Mesendoderm (in vitro differentiated cells): ENCODE results near the gene GCN1. TPM values are rescaled to one million over a fixed set of nuclear protein-coding genes. Genes with fewer than 3 reads are reported as not detected.

Experiments
- DNase-seq: peaks from one replicate; pipeline ENCODE4 v3.0.0; 2013
- H2AK5ac ChIP-seq: 2 replicates; pipeline ENCODE4 v1.6.1; 2013; ENCODE audit warnings: low read length, inconsistent platforms
- H2BK120ac ChIP-seq: 2 replicates; pipeline ENCODE4 v1.6.1; 2013; ENCODE audit warnings: low read depth, mild to moderate bottlenecking, low read length, moderate library complexity, mixed read lengths
- H2BK15ac ChIP-seq: replicated peaks from 2 replicates; pipeline ENCODE4 v1.6.1; 2013; ENCODE audit warnings: low read depth, mild to moderate bottlenecking, moderate library complexity
- H2BK5ac ChIP-seq: 2 replicates; pipeline ENCODE4 v1.6.1; 2013; ENCODE audit warnings: low read length, inconsistent platforms
- H3K18ac ChIP-seq: 2 replicates; pipeline ENCODE4 v1.6.1; 2013; ENCODE audit warnings: mild to moderate bottlenecking, low read length, mixed read lengths
- H3K23ac ChIP-seq: one replicate; pipeline ENCODE4 v1.6.1; 2013; ENCODE audit warnings: low read length
- H3K27ac ChIP-seq: 2 replicates; pipeline ENCODE4 v1.5.1; 2013; ENCODE audit warnings: low read depth, mild to moderate bottlenecking, inconsistent platforms, low read length, moderate library complexity
- H3K27me3 ChIP-seq: 2 replicates; pipeline ENCODE4 v1.6.1; 2013; ENCODE audit warnings: low read length, control low read depth, mild to moderate bottlenecking, inconsistent platforms; ENCODE audit not compliant: insufficient read depth, poor library complexity
- H3K36me3 ChIP-seq: 2 replicates; pipeline ENCODE4 v1.6.1; 2013; ENCODE audit warnings: low read length, inconsistent platforms; ENCODE audit not compliant: control insufficient read depth, insufficient read depth
- H3K4ac ChIP-seq: one replicate; pipeline ENCODE4 v1.6.1; 2013; ENCODE audit warnings: low read depth, mild to moderate bottlenecking, low read length, moderate library complexity
- H3K4me1 ChIP-seq: 2 replicates; pipeline ENCODE4 v1.6.1; 2013; ENCODE audit warnings: low read depth, low read length, inconsistent platforms; ENCODE audit not compliant: control insufficient read depth
- H3K4me2 ChIP-seq: 2 replicates; pipeline ENCODE4 v1.6.1; 2013; ENCODE audit warnings: low read length
- H3K4me3 ChIP-seq: 2 replicates; pipeline ENCODE4 v1.5.1; 2013; ENCODE audit warnings: mild to moderate bottlenecking, low read length
- H3K56ac ChIP-seq: one replicate; pipeline ENCODE4 v1.6.1; 2013; ENCODE audit warnings: low read length
- H3K79me1 ChIP-seq: 2 replicates; pipeline ENCODE4 v1.6.1; 2013; ENCODE audit warnings: low read length, inconsistent platforms
- H3K79me2 ChIP-seq: 2 replicates; pipeline ENCODE4 v1.6.1; 2013; ENCODE audit warnings: mild to moderate bottlenecking, low read length; ENCODE audit not compliant: control insufficient read depth, insufficient read depth
- H3K9ac ChIP-seq: 2 replicates; pipeline ENCODE4 v1.6.1; 2013; ENCODE audit warnings: low read length, inconsistent platforms
- H4K5ac ChIP-seq: one replicate; pipeline ENCODE4 v1.6.1; 2013; ENCODE audit warnings: low read length
- H4K8ac ChIP-seq: one replicate; pipeline ENCODE4 v1.6.1; 2013; ENCODE audit warnings: low read depth, mild to moderate bottlenecking, control low read depth, low read length, moderate library complexity
- WGBS: extraction: QIAGEN DNeasy Blood & Tissue Kit; methylation state at CpG from one replicate; pipeline ENCODE4 v1.1.7; 2013; ENCODE audit warnings: low lambda C conversion rate, missing lambda C conversion rate; ENCODE audit not compliant: insufficient coverage; ENCODE audit errors: extremely low coverage; 5-methylcytosine and 5-hydroxymethylcytosine counted together
- polyA plus RNA-seq, 2 experiments: library from polyadenylated mRNA; stranded (reverse); fragments of 200-250 nt; gene quantifications; one replicate each; pipeline ENCODE4 v1.2.3, GENCODE V29; 2013

Gene GCN1
- 33.6 TPM for polyA plus RNA-seq (2013, experiment 1 of 2)
- polyA plus RNA-seq (2013, experiment 2 of 2) = 32.3 TPM

- H3K79me2 ChIP-seq = peaks cover 53% of the 10 kb centered on the region
- peak within 1 kb of the TSS; percentile 51 for H2BK5ac ChIP-seq
- H3K9ac ChIP-seq = peak within 1 kb of the TSS; percentile 53
- H3K18ac ChIP-seq = peak within 1 kb of the TSS; percentile 90
- peaks cover 2% of the 10 kb centered on the region for H3K4me1 ChIP-seq
- H3K27ac ChIP-seq = peak within 1 kb of the TSS; percentile 86
- H3K79me1 ChIP-seq = peaks cover 7% of the 10 kb centered on the region
- H3K4me3 ChIP-seq = peak within 1 kb of the TSS; percentile 42
- WGBS = no CpG with 5 or more reads among the region's 62 CpGs
- H3K36me3 ChIP-seq = peaks cover 17% of the 10 kb centered on the region
- H3K23ac ChIP-seq = no peak within 1 kb of the TSS
- no peak within 1 kb of the TSS for H4K5ac ChIP-seq
- H3K56ac ChIP-seq = peak within 1 kb of the TSS; percentile 93
- no peak within 1 kb of the TSS for H2BK120ac ChIP-seq
- peak within 1 kb of the TSS; percentile 85 for H3K4ac ChIP-seq
- peak within 1 kb of the TSS; percentile 80 for H2AK5ac ChIP-seq
- peak within 1 kb of the TSS; percentile 87 for H4K8ac ChIP-seq
- DNase-seq = peak; percentile 86
- peak within 1 kb of the TSS; percentile 63 for H3K4me2 ChIP-seq
- no peak within 1 kb of the TSS for H2BK15ac ChIP-seq
- no peaks in the 10 kb centered on the region for H3K27me3 ChIP-seq
Observed at GRCh38 chr12:120194534-120195395, at the start of gene GCN1. GCN1 (minus strand) TSS chr12:120194715; CDS start chr12:120194697, 18 bp downstream.

- peaks cover 77% of the 10 kb centered on the region for H3K79me2 ChIP-seq
Observed at GRCh38 chr12:120242971-120243699, 48.6 kb upstream of the GCN1 start.

GRCh38 chr12:120242275-120242799 is 47.8 kb upstream of the GCN1 start:
- Histone ChIP-seq H3K4me3 (no peak overlapping the region), H3K56ac (peak overlapping the region; percentile 22), H3K79me2 (peaks cover 77% of the 10 kb centered on the region), H2AK5ac (no peak overlapping the region), H3K36me3 (no peaks in the 10 kb centered on the region), H2BK5ac (no peak overlapping the region), H3K27ac (no peak overlapping the region), H4K8ac (no peak overlapping the region), H3K79me1 (peaks cover 41% of the 10 kb centered on the region), H3K18ac (no peak overlapping the region), H3K9ac (no peak overlapping the region), H3K4ac (no peak overlapping the region), H3K4me1 (peaks cover 4% of the 10 kb centered on the region), H2BK120ac (no peak overlapping the region), H3K4me2 (no peak overlapping the region), H3K27me3 (no peaks in the 10 kb centered on the region), H4K5ac (no peak overlapping the region), H3K23ac (no peak overlapping the region), H2BK15ac (no peak overlapping the region)
- no CpG with 5 or more reads among the region's 9 CpGs for WGBS
- no peak for DNase-seq

More at GRCh38 chr12:120242971-120243699, 48.6 kb upstream of the GCN1 start:
- H3K18ac ChIP-seq = no peak overlapping the region
- H3K4me1 ChIP-seq = peaks cover 6% of the 10 kb centered on the region
- no peaks in the 10 kb centered on the region for H3K27me3 ChIP-seq
- no peak overlapping the region for H3K9ac ChIP-seq
- H3K27ac ChIP-seq = no peak overlapping the region
- DNase-seq = no peak
- WGBS = no CpG with 5 or more reads among the region's 8 CpGs
- H2BK15ac ChIP-seq = no peak overlapping the region
- no peak overlapping the region for H4K8ac ChIP-seq
- H2BK120ac ChIP-seq = no peak overlapping the region
- H2AK5ac ChIP-seq = no peak overlapping the region
- H2BK5ac ChIP-seq = no peak overlapping the region
- no peak overlapping the region for H3K23ac ChIP-seq
- H3K4me2 ChIP-seq = no peak overlapping the region
- H3K56ac ChIP-seq = no peak overlapping the region
- H3K79me1 ChIP-seq = peaks cover 40% of the 10 kb centered on the region
- no peaks in the 10 kb centered on the region for H3K36me3 ChIP-seq
- H3K4me3 ChIP-seq = no peak overlapping the region
- H3K4ac ChIP-seq = no peak overlapping the region
- no peak overlapping the region for H4K5ac ChIP-seq

- Histone ChIP-seq H3K27me3 (no peaks in the 10 kb centered on the region), H2BK15ac (no peak overlapping the region), H2AK5ac (no peak overlapping the region), H3K36me3 (no peaks in the 10 kb centered on the region), H3K27ac (no peak overlapping the region), H3K79me1 (peaks cover 41% of the 10 kb centered on the region), H3K23ac (no peak overlapping the region), H2BK120ac (no peak overlapping the region), H3K4me1 (peaks cover 4% of the 10 kb centered on the region), H3K4me3 (no peak overlapping the region), H3K4me2 (no peak overlapping the region), H3K79me2 (peaks cover 80% of the 10 kb centered on the region), H4K8ac (no peak overlapping the region), H3K56ac (no peak overlapping the region), H2BK5ac (no peak overlapping the region), H3K9ac (no peak overlapping the region), H3K18ac (no peak overlapping the region), H4K5ac (no peak overlapping the region), H3K4ac (no peak overlapping the region)
- WGBS = no CpG with 5 or more reads among the region's 9 CpGs
- no peak for DNase-seq
Observed at GRCh38 chr12:120241561-120242274, 47.2 kb upstream of the GCN1 start.

- Histone ChIP-seq H3K56ac (peak overlapping the region; percentile 0), H4K8ac (no peak overlapping the region), H2BK15ac (no peak overlapping the region), H4K5ac (no peak overlapping the region), H3K79me1 (peaks cover 41% of the 10 kb centered on the region), H3K27ac (no peak overlapping the region), H3K79me2 (peaks cover 85% of the 10 kb centered on the region), H2AK5ac (no peak overlapping the region), H3K9ac (no peak overlapping the region), H3K18ac (no peak overlapping the region), H3K4me2 (no peak overlapping the region), H2BK5ac (no peak overlapping the region), H3K23ac (no peak overlapping the region), H3K4me3 (no peak overlapping the region), H2BK120ac (no peak overlapping the region), H3K27me3 (no peaks in the 10 kb centered on the region), H3K36me3 (no peaks in the 10 kb centered on the region), H3K4me1 (peaks cover 12% of the 10 kb centered on the region), H3K4ac (no peak overlapping the region)
- no peak for DNase-seq
- WGBS = no CpG with 5 or more reads among the region's 5 CpGs
Observed at GRCh38 chr12:120240495-120240833, 45.9 kb upstream of the GCN1 start.
